ENCODE measurements around the gene ETV6.

DNA sequence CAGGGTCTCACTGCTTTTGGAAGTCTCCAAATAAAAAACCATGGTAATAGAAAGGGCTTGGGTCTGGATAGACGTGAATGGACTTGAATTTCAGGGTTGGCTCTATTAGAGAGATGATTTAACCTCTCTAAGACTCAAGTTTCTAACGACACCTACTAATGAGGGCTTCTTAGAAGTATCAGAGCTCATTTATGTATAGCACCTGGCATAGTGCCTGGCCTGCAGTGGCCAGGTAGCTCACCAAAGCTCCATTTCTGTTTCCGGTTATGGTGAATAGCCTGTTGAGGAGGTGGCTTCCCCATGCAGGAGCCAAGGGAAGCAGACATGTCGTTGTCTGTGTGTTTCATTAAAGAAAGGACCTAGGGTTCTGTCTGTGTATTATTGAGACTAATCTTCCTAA lies 108.6 kb downstream of the ETV6 start:
- no peak for TF ChIP-seq POLR2A (IDR thresholded peaks at IDR 0.05)
- TF ChIP-seq, protein P1, sequence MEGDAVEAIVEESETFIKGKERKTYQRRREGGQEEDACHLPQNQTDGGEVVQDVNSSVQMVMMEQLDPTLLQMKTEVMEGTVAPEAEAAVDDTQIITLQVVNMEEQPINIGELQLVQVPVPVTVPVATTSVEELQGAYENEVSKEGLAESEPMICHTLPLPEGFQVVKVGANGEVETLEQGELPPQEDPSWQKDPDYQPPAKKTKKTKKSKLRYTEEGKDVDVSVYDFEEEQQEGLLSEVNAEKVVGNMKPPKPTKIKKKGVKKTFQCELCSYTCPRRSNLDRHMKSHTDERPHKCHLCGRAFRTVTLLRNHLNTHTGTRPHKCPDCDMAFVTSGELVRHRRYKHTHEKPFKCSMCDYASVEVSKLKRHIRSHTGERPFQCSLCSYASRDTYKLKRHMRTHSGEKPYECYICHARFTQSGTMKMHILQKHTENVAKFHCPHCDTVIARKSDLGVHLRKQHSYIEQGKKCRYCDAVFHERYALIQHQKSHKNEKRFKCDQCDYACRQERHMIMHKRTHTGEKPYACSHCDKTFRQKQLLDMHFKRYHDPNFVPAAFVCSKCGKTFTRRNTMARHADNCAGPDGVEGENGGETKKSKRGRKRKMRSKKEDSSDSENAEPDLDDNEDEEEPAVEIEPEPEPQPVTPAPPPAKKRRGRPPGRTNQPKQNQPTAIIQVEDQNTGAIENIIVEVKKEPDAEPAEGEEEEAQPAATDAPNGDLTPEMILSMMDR (IDR thresholded peaks at IDR 0.05) = no peak

All from lower leg skin (tissue), 3 donors.